Glutamatergic neuron (in vitro differentiated cells): ENCODE data around the gene DHRS13. TPM values are rescaled to one million over a fixed set of nuclear protein-coding genes. Genes with fewer than 3 reads are reported as not detected.

Experiments used
- DNase-seq: peaks from one replicate; pipeline ENCODE4 v3.0.0; 2022
- H3K27ac Mint-ChIP-seq: one replicate; pipeline ENCODE4 v1.8.0; 2020; ENCODE audit warnings: mild to moderate bottlenecking, mixed read lengths, inconsistent platforms; ENCODE audit not compliant: unreplicated experiment
- H3K27me3 Mint-ChIP-seq: one replicate; pipeline ENCODE4 v1.8.0; 2020; ENCODE audit warnings: mild to moderate bottlenecking, moderate library complexity, mixed read lengths, inconsistent platforms; ENCODE audit not compliant: unreplicated experiment
- H3K36me3 Mint-ChIP-seq: one replicate; pipeline ENCODE4 v1.8.0; 2020; ENCODE audit warnings: mild to moderate bottlenecking, mixed read lengths, inconsistent platforms; ENCODE audit not compliant: unreplicated experiment
- H3K4me1 Mint-ChIP-seq: one replicate; pipeline ENCODE4 v1.8.0; 2020; ENCODE audit warnings: mild to moderate bottlenecking, low read depth, mixed read lengths, inconsistent platforms; ENCODE audit not compliant: unreplicated experiment
- H3K4me3 Mint-ChIP-seq: one replicate; pipeline ENCODE4 v1.8.0; 2020; ENCODE audit warnings: mild to moderate bottlenecking, mixed read lengths, inconsistent platforms; ENCODE audit not compliant: unreplicated experiment
- H3K9me3 Mint-ChIP-seq: one replicate; pipeline ENCODE4 v1.8.0; 2020; ENCODE audit warnings: mild to moderate bottlenecking, moderate library complexity, mixed read lengths, inconsistent platforms; ENCODE audit not compliant: unreplicated experiment
- total RNA-seq: library from RNA; stranded (reverse); fragmentation: NEBNext Ultra II Directional; extraction: Animal tissue kit (Norgen Biotek cat#: 25700); gene quantifications from one replicate; pipeline ENCODE4 v1.2.1, GENCODE V29; 2021; ENCODE audit not compliant: unreplicated experiment
- TF ChIP-seq, protein P1 (sequence below): fragments of 200-600 bp; sonication (generic); IDR thresholded peaks from one replicate; pipeline ENCODE4 v1.5.0; 2021; ENCODE audit not compliant: partially characterized antibody, unreplicated experiment

Gene DHRS13
- total RNA-seq, 1 donor from 2014 or later, result 17.0 TPM

DNA sequence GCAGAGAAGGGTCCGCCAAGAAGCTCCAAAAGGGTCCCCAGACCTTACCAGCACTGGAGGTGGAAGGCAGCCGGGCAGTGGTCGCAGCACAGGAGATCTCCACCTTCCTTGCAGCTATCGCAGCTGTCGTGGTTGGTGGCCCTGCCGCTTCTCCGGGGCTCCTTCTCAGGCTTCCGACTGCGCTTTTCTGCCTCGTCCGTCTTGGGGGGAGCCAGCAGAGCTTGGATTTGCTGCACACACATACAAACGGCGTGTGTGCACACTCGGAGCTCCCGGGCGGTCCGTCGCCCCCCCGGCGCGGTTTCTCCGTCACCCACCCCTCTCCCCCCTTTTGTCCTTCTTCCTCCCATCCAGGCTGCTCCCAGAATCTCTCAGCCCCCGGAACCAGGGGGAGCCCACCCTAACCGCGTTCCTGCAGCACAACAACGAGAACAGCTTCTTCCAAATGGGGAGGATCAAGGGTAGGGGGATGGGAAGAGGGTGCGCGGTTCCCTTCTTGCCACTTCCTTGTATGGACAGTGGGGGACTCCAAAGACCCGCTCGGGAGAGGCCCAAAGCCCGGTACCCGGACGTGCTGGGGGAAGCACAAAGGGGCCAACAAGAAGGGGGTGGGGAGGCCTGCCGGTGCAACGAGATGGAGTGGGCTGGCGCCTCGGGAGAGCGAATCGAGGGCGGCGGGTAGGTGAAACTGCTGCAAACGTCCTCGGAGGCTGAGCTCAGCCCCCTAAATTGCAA lies 47.3 kb upstream of the DHRS13 start:
- Mint-ChIP-seq H3K4me1 (peaks cover 16% of the 10 kb centered on the region), H3K27me3 (peaks cover 11% of the 10 kb centered on the region), H3K27ac (peak overlapping the region; percentile 90), H3K4me3 (peak overlapping the region; percentile 87), H3K9me3 (peaks cover 10% of the 10 kb centered on the region), H3K36me3 (no peaks in the 10 kb centered on the region)
- TF ChIP-seq, protein P1, sequence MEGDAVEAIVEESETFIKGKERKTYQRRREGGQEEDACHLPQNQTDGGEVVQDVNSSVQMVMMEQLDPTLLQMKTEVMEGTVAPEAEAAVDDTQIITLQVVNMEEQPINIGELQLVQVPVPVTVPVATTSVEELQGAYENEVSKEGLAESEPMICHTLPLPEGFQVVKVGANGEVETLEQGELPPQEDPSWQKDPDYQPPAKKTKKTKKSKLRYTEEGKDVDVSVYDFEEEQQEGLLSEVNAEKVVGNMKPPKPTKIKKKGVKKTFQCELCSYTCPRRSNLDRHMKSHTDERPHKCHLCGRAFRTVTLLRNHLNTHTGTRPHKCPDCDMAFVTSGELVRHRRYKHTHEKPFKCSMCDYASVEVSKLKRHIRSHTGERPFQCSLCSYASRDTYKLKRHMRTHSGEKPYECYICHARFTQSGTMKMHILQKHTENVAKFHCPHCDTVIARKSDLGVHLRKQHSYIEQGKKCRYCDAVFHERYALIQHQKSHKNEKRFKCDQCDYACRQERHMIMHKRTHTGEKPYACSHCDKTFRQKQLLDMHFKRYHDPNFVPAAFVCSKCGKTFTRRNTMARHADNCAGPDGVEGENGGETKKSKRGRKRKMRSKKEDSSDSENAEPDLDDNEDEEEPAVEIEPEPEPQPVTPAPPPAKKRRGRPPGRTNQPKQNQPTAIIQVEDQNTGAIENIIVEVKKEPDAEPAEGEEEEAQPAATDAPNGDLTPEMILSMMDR, result no peak
- DNase-seq, result peak; percentile 65

DNA sequence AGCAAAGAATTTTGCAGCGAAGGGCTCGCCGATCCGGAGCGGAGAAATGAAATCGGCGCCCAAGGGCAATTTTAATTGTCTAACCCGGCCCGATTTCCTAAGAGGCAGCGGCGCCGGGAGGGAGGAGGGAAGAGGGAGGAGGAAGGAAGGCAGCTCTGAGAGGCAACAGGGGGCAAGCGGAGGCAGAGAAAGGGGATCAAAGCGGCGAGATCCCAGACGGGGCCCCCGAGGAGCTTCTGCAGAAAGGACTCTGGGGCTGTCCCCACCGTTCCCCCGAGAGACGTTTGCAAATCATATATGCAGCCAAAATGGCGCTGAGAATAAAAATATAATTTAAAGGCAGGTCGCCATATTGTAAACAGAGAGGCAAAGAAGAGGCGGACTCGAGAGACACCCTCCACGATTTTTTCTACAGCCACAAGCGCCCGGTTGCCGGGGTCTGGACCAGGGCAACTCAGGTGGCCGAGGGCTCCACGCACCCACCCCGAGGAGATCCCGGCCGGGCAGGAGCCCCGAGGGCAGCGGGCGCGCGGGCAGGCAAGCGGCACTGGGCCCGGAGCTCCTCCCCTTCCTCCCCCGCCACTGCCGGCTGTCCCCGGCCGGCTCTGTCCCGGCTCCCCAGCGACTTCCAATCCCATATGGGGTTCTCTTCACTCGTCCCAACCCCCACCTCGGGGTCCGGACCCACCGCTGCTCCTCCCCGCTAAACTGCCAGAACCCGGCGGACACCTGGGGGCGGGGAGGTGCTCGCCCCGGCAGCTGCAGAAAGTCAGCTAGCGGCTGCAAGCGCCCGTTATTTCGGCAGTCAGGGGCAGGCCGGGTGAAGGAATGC lies 46.5 kb upstream of the DHRS13 start:
- DNase-seq, result peak; percentile 70
- peaks cover 11% of the 10 kb centered on the region for H3K27me3 Mint-ChIP-seq
- H3K36me3 Mint-ChIP-seq, result no peaks in the 10 kb centered on the region
- H3K9me3 Mint-ChIP-seq, result peaks cover 12% of the 10 kb centered on the region
- H3K27ac Mint-ChIP-seq, result peak overlapping the region; percentile 92
- H3K4me1 Mint-ChIP-seq, result peaks cover 19% of the 10 kb centered on the region
- TF ChIP-seq, protein P1, result no peak
- peak overlapping the region; percentile 97 for H3K4me3 Mint-ChIP-seq

DNA sequence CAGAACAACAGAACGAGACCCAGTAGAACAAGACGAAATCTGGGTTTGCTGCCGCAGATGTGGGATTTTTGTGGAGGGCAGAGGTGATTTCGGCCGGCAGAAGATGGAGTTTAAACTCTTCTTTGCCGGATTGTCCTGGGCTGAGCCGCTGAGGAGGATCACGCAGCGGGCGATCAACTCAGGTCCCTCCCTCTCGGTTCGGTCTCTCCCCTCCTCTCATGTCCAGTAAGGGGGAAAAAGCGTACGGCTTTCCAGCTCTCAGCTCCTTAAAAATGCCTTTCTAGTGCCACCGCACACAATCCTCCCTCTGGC lies 46.0 kb upstream of the DHRS13 start:
- H3K9me3 Mint-ChIP-seq, result peaks cover 12% of the 10 kb centered on the region
- H3K27ac Mint-ChIP-seq, result peak overlapping the region; percentile 92
- peaks cover 11% of the 10 kb centered on the region for H3K27me3 Mint-ChIP-seq
- TF ChIP-seq, protein P1, result no peak
- DNase-seq, result no peak
- peak overlapping the region; percentile 97 for H3K4me3 Mint-ChIP-seq
- H3K36me3 Mint-ChIP-seq, result no peaks in the 10 kb centered on the region
- peaks cover 21% of the 10 kb centered on the region for H3K4me1 Mint-ChIP-seq

DNA sequence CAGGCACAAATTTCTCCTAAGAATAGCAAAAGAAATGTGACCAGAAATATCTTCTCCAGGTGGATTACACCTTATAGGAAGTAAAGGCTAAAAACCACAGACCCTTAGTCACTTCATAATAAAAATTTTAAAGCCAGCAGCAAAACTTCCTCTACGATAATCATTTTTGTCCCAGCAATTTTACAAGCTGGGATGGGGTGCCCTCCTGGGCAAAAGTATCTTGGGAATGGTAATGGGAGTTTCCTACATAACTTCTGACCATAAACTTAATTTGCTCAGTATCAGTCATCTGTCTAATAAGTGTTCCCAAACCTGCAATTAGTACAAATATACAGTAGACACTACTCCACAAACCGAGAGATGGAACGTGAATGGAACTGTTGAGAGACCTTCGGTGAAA lies 45.5 kb upstream of the DHRS13 start:
- TF ChIP-seq, protein P1, result no peak
- H3K27me3 Mint-ChIP-seq, result peaks cover 11% of the 10 kb centered on the region
- H3K4me3 Mint-ChIP-seq, result peak overlapping the region; percentile 97
- no peaks in the 10 kb centered on the region for H3K36me3 Mint-ChIP-seq
- peaks cover 22% of the 10 kb centered on the region for H3K4me1 Mint-ChIP-seq
- H3K9me3 Mint-ChIP-seq, result peaks cover 12% of the 10 kb centered on the region
- peak overlapping the region; percentile 92 for H3K27ac Mint-ChIP-seq
- no peak for DNase-seq

DNA sequence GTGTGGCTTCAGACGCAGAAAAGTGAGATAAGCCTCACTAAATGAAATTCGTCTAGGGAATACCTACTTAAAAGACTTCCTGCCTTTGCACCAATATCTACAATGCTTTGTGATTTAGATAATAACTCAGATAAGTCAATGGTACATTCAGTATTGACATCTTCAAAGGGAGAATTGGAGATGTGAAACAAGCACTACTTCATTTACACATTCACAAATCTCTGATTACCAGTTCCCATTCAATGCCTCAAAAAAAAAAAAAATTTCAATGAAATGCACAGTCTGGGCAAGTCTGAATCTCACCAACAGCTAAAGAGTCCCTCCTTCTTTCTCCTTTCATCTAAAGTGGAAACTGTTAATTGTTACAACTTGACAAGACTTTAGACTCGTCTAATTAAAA lies 44.8 kb upstream of the DHRS13 start:
- Mint-ChIP-seq H3K4me1 (peaks cover 22% of the 10 kb centered on the region), H3K4me3 (peak overlapping the region; percentile 97), H3K9me3 (peaks cover 12% of the 10 kb centered on the region), H3K36me3 (no peaks in the 10 kb centered on the region), H3K27me3 (peaks cover 11% of the 10 kb centered on the region), H3K27ac (peak overlapping the region; percentile 59)
- DNase-seq, result no peak
- TF ChIP-seq, protein P1, result no peak
